Choroid plexus epithelial cell (primary cell): ENCODE measurements around the gene HELZ.
A peak's percentile ranks its signal among the peaks of the same experiment; 100 is the strongest.

Experiments used
- DNase-seq: peaks from one replicate; pipeline ENCODE4 v3.0.0-alpha.2; 2010; ENCODE audit warnings: low read depth
- H3K4me3 ChIP-seq: 2 replicates; pipeline ENCODE4 v1.5.1; 2011; ENCODE audit warnings: low read depth, mild to moderate bottlenecking, control low read depth, low read length, moderate library complexity
- CTCF ChIP-seq: conservative IDR thresholded peaks from 2 replicates; pipeline ENCODE4 v1.5.1; 2011; ENCODE audit warnings: low read depth, mild to moderate bottlenecking, control low read depth, inconsistent platforms, low read length, moderate library complexity

HELZ gene

DNA sequence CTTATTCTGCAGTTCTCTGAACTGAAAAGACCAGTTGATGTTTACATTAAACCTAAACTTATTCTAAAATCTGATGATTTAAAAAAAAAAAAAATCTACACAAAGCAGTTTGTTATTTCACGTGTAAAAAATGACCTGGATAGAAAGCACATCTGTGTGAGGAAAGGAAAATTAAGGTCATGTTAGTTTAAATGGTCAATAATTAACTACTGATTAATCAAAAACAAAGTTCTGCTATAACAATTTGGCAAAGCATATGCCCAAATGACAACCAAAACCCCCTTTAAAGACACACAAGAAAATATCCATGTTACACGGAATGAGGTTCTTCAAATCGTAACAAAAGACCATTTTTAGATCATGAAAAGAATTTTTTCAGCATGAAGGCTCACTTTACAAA lies 170.2 kb downstream of the HELZ start:
- no peak overlapping the region for H3K4me3 ChIP-seq
- DNase-seq: no peak
- no peak for TF ChIP-seq CTCF

DNA sequence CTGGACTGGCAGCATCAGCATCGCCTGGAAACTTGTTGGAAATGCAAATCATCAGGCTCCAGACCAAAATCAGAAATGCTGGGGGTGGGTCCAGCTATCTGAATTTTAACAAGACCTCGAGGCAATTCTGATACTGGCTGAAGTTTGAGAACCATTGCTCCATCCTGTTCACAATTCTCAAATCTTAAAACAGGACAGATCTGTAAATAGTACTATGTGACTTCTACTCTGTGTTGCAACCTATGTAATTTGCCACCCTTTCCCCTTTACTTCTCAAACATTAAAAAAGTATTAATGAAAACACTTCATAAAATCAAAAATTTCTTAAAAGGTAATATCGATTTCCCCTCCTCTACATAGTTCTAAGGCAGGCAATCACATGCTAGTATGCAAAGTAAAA lies 172.1 kb downstream of the HELZ start:
- no peak for DNase-seq

DNA sequence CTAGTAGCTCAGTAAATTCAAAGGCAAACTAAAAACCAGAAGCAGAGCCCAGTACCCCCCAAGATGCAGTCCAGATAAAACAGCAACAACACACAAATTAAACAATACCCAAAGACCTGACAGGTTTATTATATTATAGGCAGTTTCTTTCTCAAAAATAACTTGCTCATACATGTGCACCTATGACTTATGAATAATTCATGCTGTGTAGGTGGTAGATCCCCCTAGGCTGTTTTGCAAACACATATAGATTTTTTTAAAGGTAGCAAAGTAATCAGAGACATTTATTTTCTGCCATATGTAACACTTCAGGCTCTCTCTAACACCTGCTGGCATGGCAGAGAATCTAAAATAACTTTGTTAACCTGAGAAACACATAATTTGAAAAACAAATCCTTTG lies 173.4 kb downstream of the HELZ start:
- DNase-seq: no peak
- TF ChIP-seq CTCF: no peak
- H3K4me3 ChIP-seq: no peak overlapping the region

More for the DNA sequence above, 172.1 kb downstream of the HELZ start:
- TF ChIP-seq CTCF: no peak
- H3K4me3 ChIP-seq: no peak overlapping the region

- no peak for DNase-seq
- TF ChIP-seq CTCF: no peak
- H3K4me3 ChIP-seq: no peak overlapping the region
Measured at GRCh38 chr17:67069603-67070136, 175.3 kb downstream of the HELZ start.

DNA sequence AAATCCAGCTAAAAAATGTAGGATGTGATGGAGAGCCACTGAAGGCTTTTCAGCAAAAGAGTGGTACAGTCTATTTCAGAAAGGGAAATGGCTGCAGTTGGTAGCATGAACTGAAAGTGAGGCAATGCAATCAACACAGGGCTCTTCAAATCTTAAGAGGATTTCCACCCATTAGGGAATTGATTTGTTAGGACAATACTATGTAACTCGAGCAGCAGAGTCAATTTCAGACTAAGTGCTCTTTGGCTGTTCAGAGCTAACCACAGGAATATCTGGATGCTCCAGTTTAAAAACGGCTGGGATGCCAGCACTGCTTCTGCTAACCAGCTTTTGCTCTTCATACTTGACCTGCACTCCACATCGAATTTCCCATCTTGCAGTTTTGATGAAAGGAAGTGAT lies 176.0 kb downstream of the HELZ start:
- peak; percentile 12 for DNase-seq
- TF ChIP-seq CTCF: no peak
- H3K4me3 ChIP-seq: no peak overlapping the region

DNA sequence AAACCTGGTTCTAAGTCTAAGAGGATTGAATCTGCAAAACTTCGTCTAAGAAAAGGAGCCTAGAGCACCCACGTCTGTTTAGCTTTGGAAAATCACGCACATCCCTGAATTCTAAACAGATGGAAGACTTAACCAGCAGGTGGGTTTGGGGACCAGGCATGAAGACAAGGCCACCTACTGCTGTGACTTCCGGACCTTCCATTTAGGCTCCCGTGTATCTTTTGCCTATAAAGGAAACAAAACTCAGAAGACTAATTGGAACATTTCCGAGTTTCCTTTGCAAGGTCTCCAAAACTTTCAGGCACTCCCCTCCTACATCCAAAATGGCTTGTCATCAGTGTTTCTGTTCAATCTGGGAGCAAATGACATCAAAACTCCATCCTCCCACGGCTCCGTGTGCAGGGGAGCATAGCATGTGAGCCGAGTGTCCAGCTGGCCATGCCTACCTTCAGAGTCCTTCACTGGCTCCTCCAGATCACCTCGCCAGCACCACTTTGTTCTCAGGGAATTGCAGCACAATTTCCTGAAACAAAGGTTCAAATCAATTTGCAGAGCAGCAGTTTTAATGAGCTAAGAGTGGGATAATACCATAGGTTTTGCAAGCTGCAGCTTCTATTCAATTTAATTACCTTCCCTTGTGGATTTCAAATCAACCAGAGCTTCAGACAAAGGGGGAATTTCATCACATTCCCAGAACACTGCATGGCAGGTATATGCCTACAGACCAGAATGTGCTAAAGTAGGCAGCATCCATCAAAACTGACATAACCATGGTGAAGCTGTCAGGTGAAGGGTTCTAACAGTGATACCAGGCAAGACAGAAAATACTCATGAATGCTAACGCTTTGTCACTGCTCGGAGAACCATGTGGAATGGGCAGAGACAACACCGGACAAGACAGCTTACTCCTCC lies 177.2 kb downstream of the HELZ start:
- H3K4me3 ChIP-seq: no peak overlapping the region
- no peak for TF ChIP-seq CTCF
- no peak for DNase-seq

- H3K4me3 ChIP-seq: no peak overlapping the region
- TF ChIP-seq CTCF: no peak
- no peak for DNase-seq
Measured at GRCh38 chr17:67066717-67067116, 178.3 kb downstream of the HELZ start.
